Body of pancreas (tissue), 4 donors: ENCODE data around the gene CLDN19. TPM values are rescaled to one million over a fixed set of nuclear protein-coding genes. Genes with fewer than 3 reads are reported as not detected.

Experiments
- ATAC-seq: fragments of 150-250 bp; one replicate; pipeline ENCODE4 v1.9.1; 2016
- DNase-seq, 4 donors: peaks; one replicate each; pipeline ENCODE4 v3.0.0-alpha.2; 2019
- H3K27ac ChIP-seq, 4 donors: fragments of 200-600 bp; sonication (generic); 1 replicate in 3 of 4; 2 replicates in 1 of 4; pipeline versions ENCODE4 v1.5.1 to v1.6.1; 2016 to 2019; ENCODE audit warnings: mild to moderate bottlenecking in 1 of 4, mixed read lengths in 1 of 4, moderate library complexity in 1 of 4
- H3K27me3 ChIP-seq, 2 donors: fragments of 200-600 bp; sonication (generic); one replicate each; pipeline ENCODE4 v1.6.0; 2016; ENCODE audit warnings: mild to moderate bottlenecking in 1 of 2
- H3K36me3 ChIP-seq, 2 donors: fragments of 200-600 bp; sonication (generic); replicated peaks in 1 of 2; 2 replicates each; pipeline ENCODE4 v1.5.1; 2016; ENCODE audit warnings: low read depth in 2 of 2; ENCODE audit not compliant: insufficient read depth in 1 of 2
- H3K4me1 ChIP-seq: fragments of 200-600 bp; sonication (generic); one replicate; pipeline ENCODE4 v1.6.0; 2016
- H3K4me3 ChIP-seq, 2 donors: fragments of 200-600 bp; sonication (generic); 1 replicate in 1 of 2; 2 replicates in 1 of 2; pipeline ENCODE4 v1.5.1; 2016 to 2019
- H3K9me3 ChIP-seq, 3 donors: fragments of 200-600 bp; sonication (generic); 1 replicate in 2 of 3; 2 replicates in 1 of 3; pipeline ENCODE4 v1.5.1; 2016
- CTCF ChIP-seq, 7 experiments: fragments of 450-650 bp in 4 of 7; fragments of 200-600 bp in 3 of 7; sonication (generic) in 3 of 7; IDR thresholded peaks; one replicate each; pipeline ENCODE4 v1.5.1; 2016 to 2019; ENCODE audit warnings: antibody characterized with exemption in 7 of 7
- POLR2A ChIP-seq, 3 donors: fragments of 450-650 bp; IDR thresholded peaks; one replicate each; pipeline ENCODE4 v1.6.1; 2016; ENCODE audit warnings: antibody characterized with exemption in 3 of 3, mild to moderate bottlenecking in 2 of 3
- WGBS, 2 donors: methylation state at CpG; one replicate each; pipeline ENCODE4 v1.1.5; 2017; 5-methylcytosine and 5-hydroxymethylcytosine counted together
- intact Hi-C: fragments of 100-400 bp; cut with DNase I; formaldehyde crosslinking; loops from one replicate; pipeline ENCODE4 v1.15.1; 2023
- total RNA-seq, 2 donors: library from RNA; depleted of rRNA; stranded (reverse); fragments of >200 nt; gene quantifications; one replicate each; pipeline ENCODE4 v1.1.0, GENCODE V29; 2016

CLDN19 gene
- not detected for total RNA-seq

DNA sequence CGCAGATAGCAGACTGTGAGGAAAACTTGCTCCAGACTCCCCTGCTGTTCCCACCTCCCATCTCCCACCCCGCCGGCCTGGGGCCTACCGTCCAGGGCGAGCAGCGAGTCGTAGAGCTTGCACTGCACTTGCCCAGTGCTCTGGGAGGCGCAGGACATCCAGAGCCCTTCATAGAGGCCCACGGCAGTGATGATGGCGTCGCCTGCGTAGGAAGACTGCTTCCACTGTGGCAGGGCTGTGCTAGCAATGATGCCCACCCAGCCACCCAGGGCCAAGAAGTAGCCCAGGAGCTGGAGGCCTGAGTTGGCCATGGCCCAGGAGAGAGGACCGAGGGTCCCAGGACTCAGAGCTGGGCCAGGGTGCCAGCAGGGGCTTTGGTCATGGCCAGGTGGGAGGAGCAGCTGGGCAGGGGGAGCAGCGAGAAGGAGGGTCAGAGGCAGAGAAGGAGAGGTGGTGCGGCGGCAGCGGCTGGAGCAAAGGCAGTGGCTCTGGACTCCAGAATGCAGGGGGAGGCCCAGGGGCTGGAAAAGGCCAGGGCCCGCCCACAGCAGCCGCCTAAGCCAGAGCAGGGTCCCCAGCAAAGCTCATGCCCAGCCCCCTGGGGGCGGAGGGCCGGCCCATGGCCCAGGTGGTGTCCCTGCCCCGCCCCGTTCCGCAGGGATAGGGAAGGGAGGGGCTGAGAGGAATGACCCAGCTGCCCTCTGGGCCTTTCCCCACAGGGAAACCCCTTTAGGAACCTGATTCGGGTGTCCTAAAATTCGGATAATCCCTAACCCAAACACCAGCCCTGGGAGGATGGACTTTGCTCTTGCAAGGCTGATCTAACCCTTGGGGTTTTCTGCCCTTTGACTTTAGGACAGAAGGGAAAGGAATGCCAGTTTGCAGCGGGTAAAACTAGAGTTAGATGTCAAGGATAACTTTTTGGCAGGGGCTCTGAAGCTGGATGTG lies at the start of gene CLDN19:
TSS of gene CLDN19 (minus strand) at position 484 of the 948 bp plus-strand sequence. CDS start at position 311, 173 bp downstream.
- 69 to 73% methylated on average over 11 to 27 of the region's 27 CpGs for WGBS, 2 donors
- no peak for DNase-seq
- intact Hi-C loops = loop anchor here (10.0 kb wide), 2 partner anchors 165 to 595 kb away; no protein-coding TSS in a partner anchor
- ATAC-seq = no peak
- H3K36me3 ChIP-seq = no peaks in the 10 kb centered on the region
- H3K4me3 ChIP-seq = no peak within 1 kb of the TSS
- TF ChIP-seq POLR2A (IDR thresholded peaks at IDR 0.05) = no peak
- no peak for TF ChIP-seq CTCF (IDR thresholded peaks at IDR 0.05)
- no peak within 1 kb of the TSS for H3K27ac ChIP-seq
- H3K4me1 ChIP-seq = no peaks in the 10 kb centered on the region
- no peaks in the 10 kb centered on the region for H3K9me3 ChIP-seq
- no peaks in the 10 kb centered on the region for H3K27me3 ChIP-seq

DNA sequence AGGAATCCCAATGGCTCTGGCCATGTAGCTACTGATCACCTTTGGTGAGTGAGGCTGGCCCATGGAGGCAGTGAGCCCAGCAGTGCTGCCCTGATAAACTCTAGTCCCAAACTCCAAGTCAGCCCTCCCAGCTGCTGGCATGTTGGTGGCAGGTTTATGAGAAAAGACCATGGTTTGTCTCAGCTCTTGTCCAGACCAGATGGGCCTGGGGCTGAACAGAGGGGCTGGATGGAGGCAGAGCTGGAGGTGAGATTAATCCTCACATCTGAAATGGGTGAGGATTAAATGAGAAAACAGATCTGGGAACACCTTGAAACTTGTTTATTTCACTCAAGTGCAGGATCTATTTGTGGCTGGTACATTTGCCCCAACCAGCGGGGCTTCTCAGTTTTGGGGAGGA lies 48.0 kb upstream of the CLDN19 start:
- intact Hi-C loops = no loop called here
- WGBS, 2 donors = 100% methylated on average over 1 of the region's 1 CpG

DNA sequence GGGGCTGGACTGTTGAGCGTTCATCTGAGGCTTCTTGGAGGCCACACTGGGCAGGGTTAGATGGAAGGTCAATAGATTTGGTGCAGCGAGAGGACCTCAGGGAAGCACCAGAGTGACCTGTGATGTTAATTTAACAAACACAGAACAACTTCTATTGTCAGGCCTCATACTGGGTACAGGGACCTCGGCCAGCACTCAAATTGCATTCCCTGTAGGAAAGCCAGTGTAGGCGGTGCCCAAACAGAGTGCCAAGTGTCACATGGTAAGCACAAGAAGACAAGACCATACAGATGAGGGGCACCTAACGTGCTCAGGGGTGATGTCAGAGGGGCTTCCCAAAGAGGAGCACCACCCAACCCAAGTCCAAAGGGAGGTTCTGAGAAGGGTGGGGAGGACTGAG lies 46.1 kb upstream of the CLDN19 start:
- no peak overlapping the region for H3K27ac ChIP-seq
- DNase-seq (no peak), ATAC-seq (no peak)
- H3K36me3 ChIP-seq = no peaks in the 10 kb centered on the region
- 84 to 96% methylated on average over 5 of the region's 5 CpGs for WGBS, 2 donors
- H3K27me3 ChIP-seq = no peaks in the 10 kb centered on the region
- H3K9me3 ChIP-seq = no peaks in the 10 kb centered on the region
- H3K4me3 ChIP-seq = no peak overlapping the region
- intact Hi-C loops = no loop called here
- peaks cover 9% of the 10 kb centered on the region for H3K4me1 ChIP-seq
- TF ChIP-seq CTCF (IDR thresholded peaks at IDR 0.05) = no peak
- no peak for TF ChIP-seq POLR2A (IDR thresholded peaks at IDR 0.05)

More for the DNA sequence above, 48.0 kb upstream of the CLDN19 start:
- Histone ChIP-seq H3K4me1 (peaks cover 9% of the 10 kb centered on the region), H3K4me3 (no peak overlapping the region), H3K36me3 (no peaks in the 10 kb centered on the region), H3K27ac (no peak overlapping the region), H3K9me3 (no peaks in the 10 kb centered on the region), H3K27me3 (no peaks in the 10 kb centered on the region)
- DNase-seq (no peak), ATAC-seq (no peak)
- TF ChIP-seq POLR2A (IDR thresholded peaks at IDR 0.05) (no peak), CTCF (IDR thresholded peaks at IDR 0.05) (no peak)

GRCh38 chr1:42784946-42785693 lies 45.1 kb upstream of the CLDN19 start, which contains the start of gene TMEM269:
TMEM269 (plus strand) TSS chr1:42784991; CDS start chr1:42789894, 4,903 bp downstream.
- peak; percentile 31 for ATAC-seq
- no peak within 1 kb of the TSS for H3K27ac ChIP-seq
- WGBS, 2 donors = 5 to 17% methylated on average over 30 to 52 of the region's 54 CpGs
- peaks cover 9% of the 10 kb centered on the region for H3K4me1 ChIP-seq
- no peaks in the 10 kb centered on the region for H3K27me3 ChIP-seq
- no peak within 1 kb of the TSS for H3K4me3 ChIP-seq
- intact Hi-C loops = no loop called here
- DNase-seq = peak in 2 of 4 donors; percentile 10 to 20
- TF ChIP-seq POLR2A (IDR thresholded peaks at IDR 0.05) = no peak
- TF ChIP-seq CTCF (IDR thresholded peaks at IDR 0.05) = no peak
- H3K36me3 ChIP-seq = no peaks in the 10 kb centered on the region
- H3K9me3 ChIP-seq = no peaks in the 10 kb centered on the region
